CD4-positive, alpha-beta T cell treated with Interleukin-4 for 1 hour (primary cell): ENCODE results near the gene CFTR.
"Not testable (repeated sequence)": the region's sequence is repeated elsewhere in the genome, so short reads cannot be mapped to it uniquely, and the experiment has no call there.

Source experiments
- DNase-seq, 2 donors: peaks; one replicate each; pipeline ENCODE4 v3.0.0-alpha.2; 2020 to 2022

CFTR gene

GRCh38 chr7:117479225-117480054 lies at the start of gene CFTR:
Gene CFTR (plus strand): TSS chr7:117480025. CDS start chr7:117480095, 70 bp downstream.
- DNase-seq, result no peak

GRCh38 chr7:117435475-117436043 lies 44.3 kb upstream of the CFTR start:
- no peak for DNase-seq

- no peak for DNase-seq
Measured at GRCh38 chr7:117444646-117445045, 35.2 kb upstream of the CFTR start.

GRCh38 chr7:117445206-117445605 lies 34.6 kb upstream of the CFTR start:
- DNase-seq, result no peak

- DNase-seq, result no peak
Measured at GRCh38 chr7:117446220-117446815, 33.5 kb upstream of the CFTR start.

GRCh38 chr7:117448655-117449054 lies 31.2 kb upstream of the CFTR start:
- DNase-seq, result no peak

- DNase-seq, result no peak
Measured at GRCh38 chr7:117458977-117459583, 20.7 kb upstream of the CFTR start.

- DNase-seq, result no peak
Measured at GRCh38 chr7:117459735-117460134, 20.1 kb upstream of the CFTR start.

GRCh38 chr7:117460815-117461214 lies 19.0 kb upstream of the CFTR start:
- DNase-seq, result not testable (repeated sequence)

- no peak for DNase-seq
Measured at GRCh38 chr7:117468174-117468573, 11.7 kb upstream of the CFTR start.

- DNase-seq, result no peak
Measured at GRCh38 chr7:117470777-117471176, 9.0 kb upstream of the CFTR start.

- DNase-seq, result no peak
Measured at GRCh38 chr7:117472335-117472734, 7.5 kb upstream of the CFTR start.

- DNase-seq, result no peak
Measured at GRCh38 chr7:117476557-117477215, 3.1 kb upstream of the CFTR start.

- no peak for DNase-seq
Measured at GRCh38 chr7:117478836-117479224, 995 bp upstream of the CFTR start.

- DNase-seq, result no peak
Measured at GRCh38 chr7:117480055-117480362, 184 bp downstream of the CFTR start.

GRCh38 chr7:117480978-117481377 lies 1.2 kb downstream of the CFTR start:
- no peak for DNase-seq

GRCh38 chr7:117485118-117485620 lies 5.3 kb downstream of the CFTR start:
- DNase-seq, result no peak

- DNase-seq, result no peak
Measured at GRCh38 chr7:117489016-117489415, 9.2 kb downstream of the CFTR start.

- DNase-seq, result no peak
Measured at GRCh38 chr7:117489430-117489829, 9.6 kb downstream of the CFTR start.

- DNase-seq, result no peak
Measured at GRCh38 chr7:117489911-117490310, 10.1 kb downstream of the CFTR start.

- no peak for DNase-seq
Measured at GRCh38 chr7:117492649-117493048, 12.8 kb downstream of the CFTR start.

- no peak for DNase-seq
Measured at GRCh38 chr7:117493460-117493859, 13.6 kb downstream of the CFTR start.

GRCh38 chr7:117495308-117495707 lies 15.5 kb downstream of the CFTR start:
- DNase-seq, result no peak
